SKM-1 treated with dmso at 0.1 percent for 144 hours (cell line): ENCODE measurements around the gene SLFN11.
"Not testable (repeated sequence)": the region's sequence is repeated elsewhere in the genome, so short reads cannot be mapped to it uniquely, and the experiment has no call there.

Source experiments
- DNase-seq: peaks from one replicate; lab custom pipeline; 2025; ENCODE audit not compliant: unreplicated experiment; lab: John Stamatoyannopoulos, UW

The SLFN11 gene

DNA sequence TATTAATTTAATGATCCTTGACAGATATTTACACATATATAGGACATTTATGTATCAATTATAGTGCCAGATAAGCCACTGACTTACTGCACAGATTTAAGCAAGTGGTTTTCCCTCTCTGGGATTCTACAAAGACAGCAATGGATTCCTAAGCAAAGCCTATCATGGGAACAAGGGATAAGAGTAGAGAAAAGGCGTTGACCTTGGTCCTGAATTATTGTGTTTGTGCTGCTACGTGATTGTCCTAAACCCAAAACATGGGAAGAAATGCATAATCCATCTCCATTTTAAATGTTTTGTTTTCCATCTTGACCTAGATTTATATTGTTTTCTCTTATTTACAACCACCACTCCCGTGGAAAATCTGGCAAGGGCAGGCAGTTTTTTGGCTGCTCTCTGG lies 14.0 kb downstream of the SLFN11 start:
- no peak for DNase-seq

DNA sequence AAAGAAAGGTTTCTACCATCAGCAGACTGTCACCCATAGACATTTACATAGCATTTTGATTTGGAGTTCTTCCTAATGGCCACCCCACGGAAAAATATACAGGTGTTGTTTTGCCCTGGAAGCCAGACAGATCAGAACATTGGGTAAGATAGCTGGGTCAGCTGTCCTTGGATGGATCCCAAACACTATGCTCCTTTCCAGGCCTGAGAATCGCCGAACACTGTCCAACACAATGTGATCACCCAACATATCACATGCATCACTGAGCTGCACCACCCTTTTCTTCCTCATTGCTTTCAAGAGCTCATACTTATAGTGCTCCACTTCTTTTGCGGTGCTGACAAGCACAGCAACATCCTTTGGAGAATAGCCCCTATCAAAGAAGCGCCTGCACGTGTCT lies 21.1 kb downstream of the SLFN11 start:
- no peak for DNase-seq

DNA sequence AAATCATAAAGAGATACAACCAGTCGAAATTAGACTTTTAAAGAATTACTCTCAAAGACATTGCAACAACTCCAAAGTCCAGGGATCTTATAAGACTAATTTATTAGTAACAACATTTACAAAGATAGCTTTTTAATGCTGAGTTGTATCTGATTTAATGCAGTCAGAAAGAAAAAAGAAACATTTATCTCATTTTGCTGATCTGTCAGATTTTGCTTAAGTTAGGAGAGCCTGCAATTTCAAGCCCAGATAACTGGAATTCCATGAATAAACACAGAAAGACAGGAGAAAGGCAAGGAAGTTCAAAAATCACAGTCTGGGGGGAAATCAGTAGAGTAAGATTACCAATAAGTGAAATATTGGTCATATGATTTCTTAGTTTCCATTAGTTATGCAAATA lies 22.9 kb downstream of the SLFN11 start:
- DNase-seq = no peak

DNA sequence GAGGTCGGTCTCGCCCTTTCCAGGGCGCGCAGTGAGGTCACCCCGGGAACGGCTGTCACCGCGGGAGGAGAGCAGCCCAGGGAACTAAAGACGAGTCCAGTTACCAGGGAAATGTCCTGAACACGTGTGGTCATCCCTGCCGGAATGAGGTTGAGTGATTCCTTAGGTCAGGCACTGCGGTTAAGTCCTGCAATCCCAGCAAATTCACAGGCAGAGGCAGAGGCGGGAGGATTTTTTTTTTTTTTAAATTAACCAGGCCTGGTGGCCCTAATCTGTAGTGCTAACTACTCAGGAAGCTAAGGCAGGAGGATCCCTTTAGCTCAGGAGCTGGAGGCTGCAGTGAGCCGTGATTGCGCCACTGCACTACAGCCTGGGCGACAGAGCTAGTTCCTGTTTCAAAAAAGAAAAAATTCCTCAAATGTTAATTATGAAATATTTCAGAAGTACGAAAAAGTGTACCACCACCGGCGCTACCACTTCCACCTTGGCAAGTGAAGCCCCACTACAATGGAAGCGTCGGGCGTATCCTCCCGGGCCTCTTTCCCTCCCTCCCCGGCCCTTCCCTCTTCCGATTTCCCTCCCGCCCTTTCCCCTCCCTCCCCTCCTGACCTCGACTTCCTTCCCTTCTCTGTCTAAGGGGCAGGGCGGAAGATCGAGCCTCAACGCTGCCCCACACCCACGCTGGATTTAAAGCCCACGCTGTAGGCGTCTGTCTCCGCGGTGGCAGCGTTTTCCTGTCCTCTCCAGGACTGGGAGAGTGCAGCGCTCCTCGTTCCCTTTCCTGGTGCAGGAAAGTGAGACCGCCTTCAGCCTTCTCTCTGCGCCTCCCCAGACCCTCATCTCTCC lies 27.3 kb downstream of the SLFN11 start:
- DNase-seq = peak; percentile 87

DNA sequence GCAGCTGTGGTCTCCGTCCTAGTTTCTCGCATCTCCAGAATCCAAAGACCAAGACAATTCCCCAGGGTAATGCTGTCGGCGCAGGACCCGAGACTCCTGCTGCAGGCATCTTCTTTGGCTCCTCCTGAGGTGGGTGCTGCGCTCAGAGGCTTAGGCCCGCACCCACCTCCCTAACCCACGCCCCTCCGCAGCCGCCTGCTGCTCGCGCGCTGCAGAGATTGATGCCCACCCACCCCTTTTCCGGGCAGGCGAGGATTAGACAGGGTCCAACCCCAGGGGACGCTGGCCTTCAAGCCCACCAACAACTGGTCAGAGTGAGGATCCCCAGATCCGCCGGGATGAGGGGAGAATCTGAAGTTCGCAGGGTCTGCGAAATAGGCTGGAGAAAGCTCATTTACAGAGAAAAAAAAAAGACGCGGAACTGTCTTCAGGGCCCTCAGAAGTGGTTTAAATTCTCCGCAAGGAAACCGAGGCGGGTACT lies 27.9 kb downstream of the SLFN11 start:
- no peak for DNase-seq

DNA sequence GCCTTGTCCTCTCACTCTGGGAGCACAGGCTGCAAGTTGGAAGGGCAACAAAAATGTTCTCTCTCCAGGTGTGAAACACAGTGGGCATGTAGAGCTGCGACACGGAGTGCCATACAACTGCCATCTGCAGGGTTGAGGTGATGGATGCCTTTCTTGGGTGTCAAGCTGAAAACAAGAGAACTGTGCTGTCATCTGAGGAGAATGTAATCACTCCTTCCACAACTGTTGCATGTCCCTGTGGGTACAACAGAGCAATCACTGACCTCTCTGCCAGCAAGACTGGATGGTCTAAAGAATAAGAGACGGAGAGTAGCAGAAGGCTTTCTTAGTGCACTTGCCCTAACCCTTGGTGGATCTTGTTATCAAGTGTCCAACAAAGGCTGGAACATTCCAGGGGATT lies 29.2 kb downstream of the SLFN11 start:
- no peak for DNase-seq

DNA sequence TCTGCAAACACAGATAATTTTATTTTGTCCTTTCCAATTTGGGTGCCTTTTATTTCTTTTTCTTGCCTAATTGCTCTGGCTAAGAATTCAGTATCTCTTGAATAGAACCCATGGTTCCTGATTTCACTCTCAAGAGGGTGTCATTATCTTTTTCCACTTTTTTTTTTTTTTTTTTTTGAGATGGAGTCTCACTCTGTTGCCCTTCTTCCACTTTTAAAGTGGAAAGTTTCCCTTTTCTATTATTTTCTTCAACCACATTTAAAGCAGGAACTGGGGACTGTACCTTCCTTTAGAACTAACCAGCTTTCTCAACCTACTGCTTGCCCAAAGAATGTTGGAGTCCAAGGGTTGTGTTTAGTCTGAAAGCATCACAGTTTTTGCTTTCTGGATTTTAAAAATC lies 31.1 kb downstream of the SLFN11 start:
- DNase-seq = no peak

DNA sequence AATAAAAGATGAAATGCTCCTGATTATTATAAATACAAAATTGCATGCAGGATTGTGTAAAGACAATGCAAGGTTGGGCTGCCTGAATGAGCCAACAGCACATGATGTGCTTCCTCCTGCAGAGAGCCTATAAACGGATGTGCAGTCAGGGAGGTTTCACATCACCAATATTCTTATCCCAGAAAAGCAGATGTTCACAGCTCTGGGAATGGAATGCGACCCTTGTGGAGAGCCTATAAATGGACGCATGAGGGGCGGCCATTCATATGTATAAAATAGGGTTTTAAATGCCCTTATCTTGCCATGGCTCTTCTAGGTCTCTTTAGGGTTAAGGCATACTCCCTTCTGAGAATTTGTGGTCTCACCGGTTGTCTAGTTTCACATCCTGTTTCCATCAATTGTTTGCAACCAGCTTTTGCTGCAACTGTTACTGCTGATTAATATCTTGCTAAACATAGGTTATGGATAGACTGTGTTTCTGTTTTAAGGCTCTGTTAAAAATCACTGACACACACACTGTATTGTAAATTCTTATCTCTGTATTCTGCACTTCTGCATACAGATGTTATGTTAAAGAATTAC lies 31.9 kb downstream of the SLFN11 start:
- peak; percentile 38 for DNase-seq

DNA sequence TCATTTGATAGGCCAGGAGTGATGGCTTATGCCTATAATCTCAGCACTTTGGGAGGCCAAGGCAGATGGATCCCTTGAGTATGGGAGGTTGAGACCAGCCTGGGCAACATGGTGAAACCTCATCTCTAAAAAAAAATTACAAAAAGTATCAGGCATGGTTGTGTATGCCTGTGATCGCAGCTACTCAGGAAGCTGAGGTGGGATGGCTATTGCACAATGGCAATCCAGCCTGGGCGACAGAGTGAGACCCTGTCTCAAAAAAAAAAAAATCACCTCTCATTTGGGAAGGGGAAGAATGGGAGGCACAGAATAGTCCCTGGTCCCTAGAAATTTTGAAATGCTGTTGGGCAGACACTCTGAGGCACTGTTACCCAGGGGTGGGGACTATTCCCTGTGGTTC lies 35.2 kb downstream of the SLFN11 start:
- no peak for DNase-seq

DNA sequence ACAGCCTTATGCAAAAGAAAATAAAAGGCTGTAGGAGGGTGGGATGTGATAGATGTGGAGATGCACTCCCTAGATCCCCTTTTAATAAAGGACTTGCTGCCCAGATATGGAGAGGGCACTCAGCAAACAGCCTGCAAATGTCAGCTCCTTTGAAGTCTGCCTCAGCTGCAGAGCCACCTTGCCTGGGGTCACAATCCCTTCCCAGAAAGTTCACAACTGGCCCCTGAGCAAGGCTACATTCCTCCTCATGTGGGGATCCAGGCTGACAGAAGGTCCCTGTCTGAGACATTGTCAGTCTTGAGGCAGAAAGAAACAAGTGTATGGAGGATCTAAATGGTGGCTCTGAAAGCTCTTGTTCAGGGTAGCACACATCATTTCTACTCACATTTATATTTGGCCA lies 36.1 kb downstream of the SLFN11 start:
- no peak for DNase-seq

DNA sequence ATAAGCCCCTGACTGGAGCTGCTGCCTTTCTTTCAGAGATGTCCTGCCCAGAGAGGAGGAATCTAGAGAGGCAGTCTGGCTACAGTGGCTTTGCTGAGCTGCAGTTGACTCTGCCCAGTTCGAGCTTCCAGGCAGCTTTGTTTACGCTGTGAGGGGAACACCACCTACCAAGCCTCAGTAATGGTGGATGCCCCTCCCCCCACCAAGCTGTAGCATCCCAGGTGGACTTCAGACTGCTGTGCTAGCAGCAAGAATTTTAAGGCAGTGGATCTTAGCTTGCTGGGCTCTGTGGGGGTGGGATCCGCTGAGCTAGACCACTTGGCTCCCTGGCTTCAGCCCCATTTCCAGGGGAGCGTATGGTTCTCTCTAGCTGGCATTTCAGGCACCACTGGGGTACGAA lies 39.8 kb downstream of the SLFN11 start:
- not testable (repeated sequence) for DNase-seq

DNA sequence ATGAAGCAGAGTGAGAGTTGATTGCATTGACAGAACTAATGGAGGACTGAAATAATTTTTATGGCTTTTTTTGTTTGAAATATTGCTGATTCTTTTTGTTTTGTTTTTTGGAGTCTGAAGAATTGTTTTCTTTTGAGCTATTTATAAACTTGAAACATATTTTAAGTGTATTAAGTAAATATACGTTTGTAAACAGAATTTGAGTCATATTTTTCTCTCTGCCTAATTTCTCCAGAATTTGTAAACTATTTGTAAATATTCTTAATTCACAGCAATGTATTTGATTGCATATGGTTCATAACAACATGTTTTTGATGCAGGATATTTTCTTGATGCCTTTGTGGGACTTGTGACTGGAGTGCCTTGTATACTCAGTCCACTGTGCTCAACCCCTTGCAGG lies 50.7 kb downstream of the SLFN11 start:
- no peak for DNase-seq

DNA sequence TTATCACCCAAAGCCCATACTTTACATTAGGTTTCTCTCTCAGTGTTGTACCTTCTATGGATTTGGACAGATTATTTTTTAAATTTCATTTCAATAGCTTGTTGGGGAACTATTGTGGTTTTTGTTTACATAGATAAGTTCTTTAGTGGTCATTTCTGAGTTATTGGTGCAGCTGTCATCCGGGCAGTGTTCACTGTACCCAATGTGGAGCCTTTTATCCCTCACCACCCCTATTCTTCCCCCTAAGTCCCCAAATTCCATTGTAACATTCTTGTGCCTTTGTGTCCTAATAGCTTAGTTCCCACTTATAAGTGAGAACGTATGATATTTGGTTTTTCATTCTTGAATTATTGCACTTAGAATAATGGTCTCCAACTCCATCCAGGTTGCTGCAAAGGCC lies 57.5 kb downstream of the SLFN11 start:
- no peak for DNase-seq

DNA sequence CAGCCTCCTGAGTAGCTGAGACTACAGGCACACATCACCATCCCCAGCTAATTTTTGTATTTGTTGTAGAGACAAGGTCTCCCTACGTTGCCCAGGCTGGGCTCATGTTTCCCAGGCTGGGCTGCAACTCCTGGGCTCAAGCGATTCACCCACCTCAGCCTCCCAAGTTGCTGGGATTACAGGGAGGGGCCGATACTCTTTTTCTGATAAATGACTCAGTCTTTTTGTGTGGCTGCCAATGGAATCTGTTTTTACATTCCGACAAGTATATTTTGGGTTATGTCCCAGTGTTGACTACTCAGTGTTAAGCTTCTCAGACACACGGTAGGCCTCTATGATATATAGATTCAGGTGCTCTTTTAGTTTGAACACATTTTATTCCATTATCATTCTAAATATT lies 58.1 kb downstream of the SLFN11 start:
- no peak for DNase-seq

DNA sequence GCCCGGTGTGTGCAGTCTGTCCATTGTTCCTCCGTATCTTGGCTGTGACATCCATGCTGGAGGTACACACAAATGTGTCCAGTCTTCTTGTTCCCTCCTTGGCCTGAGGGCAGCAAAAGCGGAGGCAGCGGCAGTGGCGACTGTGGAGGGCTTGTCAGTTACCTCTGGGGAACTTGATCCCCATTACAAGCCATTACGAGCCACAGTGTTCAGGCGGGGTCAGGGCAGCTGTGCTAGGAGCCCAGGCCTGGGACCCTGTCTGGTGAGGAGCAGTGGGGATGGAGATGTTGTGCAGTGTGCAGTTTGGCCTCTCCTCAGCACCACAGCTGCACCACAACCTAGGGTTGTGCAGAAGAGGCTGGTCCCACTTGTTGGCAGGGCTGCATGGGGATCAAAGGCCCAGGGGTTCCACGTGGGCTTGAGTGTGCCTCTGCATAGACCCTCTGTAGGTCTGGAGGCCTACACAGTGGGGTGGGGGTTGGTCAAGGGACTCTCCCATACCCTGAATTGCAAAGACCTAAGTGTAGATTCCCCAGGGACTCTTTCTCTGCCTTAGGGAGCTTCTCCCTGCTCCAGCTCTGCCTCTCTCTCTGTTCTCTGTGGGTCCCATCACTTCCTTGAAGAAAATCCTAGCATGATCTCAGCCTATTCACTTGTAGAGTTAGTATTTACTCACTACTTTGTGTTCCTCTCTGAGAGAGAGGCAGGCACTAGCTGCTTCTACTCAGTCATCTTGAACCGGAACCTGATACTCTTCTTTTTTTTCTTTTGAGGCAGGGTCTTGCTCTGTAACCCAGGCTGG lies 58.8 kb downstream of the SLFN11 start:
- no peak for DNase-seq

DNA sequence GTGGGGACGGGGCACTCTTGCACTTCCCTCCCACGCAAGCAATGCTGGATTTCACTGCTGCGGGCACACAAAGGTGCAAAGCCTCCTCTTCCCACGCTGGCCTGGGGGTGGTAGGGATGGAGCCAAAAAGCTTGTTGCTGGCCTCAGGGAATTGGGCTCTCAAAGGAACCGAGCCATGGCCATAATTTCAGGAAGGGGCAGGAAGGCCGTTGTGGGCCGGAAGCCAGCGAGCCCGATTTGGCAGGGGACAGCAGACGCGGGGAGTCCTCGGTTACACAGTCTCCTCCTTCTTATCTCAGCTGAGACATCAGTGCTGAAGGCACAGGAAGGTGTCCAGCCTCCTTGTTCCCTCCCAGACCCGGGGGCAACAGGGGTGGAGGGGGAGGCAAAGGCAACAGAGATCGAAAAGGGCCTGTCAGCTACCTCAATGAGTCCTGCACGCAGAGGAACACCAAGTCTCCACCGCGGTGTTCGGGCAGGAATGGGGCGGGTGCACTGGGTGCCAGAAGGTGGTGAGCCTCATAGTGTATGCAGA lies 59.5 kb downstream of the SLFN11 start:
- DNase-seq = no peak

DNA sequence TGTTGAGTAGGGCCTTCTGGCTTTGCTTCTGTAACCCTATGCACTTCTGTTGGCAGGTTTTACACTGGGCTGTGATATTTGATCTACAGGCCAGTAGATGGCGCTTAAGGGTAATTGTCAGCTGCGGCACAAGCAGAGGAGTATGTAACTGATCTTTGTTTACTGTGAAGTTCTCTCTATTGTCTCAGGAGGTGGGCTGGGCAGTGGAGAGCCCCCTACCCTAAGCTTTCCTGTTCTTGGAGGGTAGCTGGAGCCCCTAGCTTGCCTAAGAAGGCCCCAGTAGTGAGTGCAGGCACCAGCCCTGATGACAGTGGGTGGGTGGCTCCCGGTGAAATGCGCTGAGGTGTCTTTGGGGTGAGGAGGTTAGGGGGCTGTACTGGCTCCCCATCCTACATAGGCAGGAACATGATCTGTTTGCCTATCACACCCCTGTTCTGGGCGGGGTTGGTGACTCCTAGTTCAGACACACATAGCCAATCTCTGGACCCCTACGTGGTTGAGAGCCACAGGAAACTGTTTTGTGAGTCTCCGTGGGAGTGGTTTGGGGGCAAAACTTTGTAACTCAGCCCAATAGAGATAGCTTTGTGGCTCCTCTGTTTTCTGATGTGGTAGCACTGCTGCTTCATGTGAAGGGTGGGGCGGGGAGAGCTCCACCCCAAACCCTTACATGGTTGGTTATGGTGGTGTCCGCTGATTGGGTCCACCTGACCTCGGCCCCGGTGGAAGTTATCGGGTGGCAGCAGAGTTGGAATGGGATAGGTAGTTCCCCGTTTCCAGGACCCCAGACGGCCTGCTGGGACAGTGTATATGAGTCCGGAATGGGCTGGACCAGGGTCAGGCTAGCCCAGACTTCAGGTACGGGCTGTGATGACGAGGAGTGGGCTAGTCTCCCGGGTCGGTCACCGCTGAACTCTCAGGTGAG lies 60.4 kb downstream of the SLFN11 start:
- DNase-seq = peak; percentile 68

DNA sequence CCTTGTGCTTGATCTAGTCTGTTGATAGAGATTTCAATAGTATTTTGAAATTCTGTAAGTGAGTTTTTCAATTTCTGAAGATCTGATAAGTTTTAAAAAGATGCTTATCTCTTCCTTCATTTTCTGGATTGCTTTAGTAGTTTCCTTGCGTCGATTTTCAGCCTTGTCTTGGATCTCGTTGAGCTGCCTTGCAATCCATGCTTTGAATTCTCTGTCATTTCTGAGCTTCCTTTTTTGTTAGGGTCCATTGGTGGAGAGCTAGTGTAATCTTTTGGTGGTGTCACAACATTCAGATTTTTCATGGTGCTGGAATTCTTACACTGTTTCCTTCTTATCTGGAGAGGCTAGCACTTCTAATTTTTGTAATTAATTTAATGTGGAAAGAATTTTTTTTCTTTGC lies 61.1 kb downstream of the SLFN11 start:
- DNase-seq = no peak

DNA sequence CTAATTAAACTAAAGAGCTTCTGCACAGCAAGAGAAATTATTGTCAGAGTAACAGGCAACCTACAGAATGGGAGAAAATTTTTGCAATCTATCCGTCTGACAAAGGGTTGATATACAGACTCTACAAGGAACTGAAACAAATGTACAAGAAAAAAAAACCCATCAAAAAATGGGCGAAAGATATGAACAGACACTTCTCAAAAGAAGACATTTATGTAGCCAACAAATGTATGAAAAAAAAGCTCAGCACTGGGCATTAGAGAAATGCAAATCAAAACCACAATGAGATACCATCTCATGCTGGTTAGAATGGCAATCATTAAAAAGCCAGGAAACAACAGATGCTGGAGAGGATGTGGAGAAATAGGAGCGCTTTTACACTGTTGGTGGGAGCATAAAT lies 64.1 kb downstream of the SLFN11 start:
- DNase-seq = not testable (repeated sequence)
